Jurkat, Clone E6-1 (cell line): ENCODE data around the gene CCZ1B.
"Not testable (repeated sequence)": the region's sequence is repeated elsewhere in the genome, so short reads cannot be mapped to it uniquely, and the experiment has no call there.

Source experiments
- DNase-seq: peaks from one replicate; pipeline ENCODE4 v3.0.0-alpha.2; 2011; ENCODE audit warnings: low read depth, low spot score
- H3K4me3 ChIP-seq: 2 replicates; pipeline ENCODE4 v1.5.1; 2011; ENCODE audit warnings: mild to moderate bottlenecking, low read length, control low read depth, moderate library complexity

CCZ1B gene

DNA sequence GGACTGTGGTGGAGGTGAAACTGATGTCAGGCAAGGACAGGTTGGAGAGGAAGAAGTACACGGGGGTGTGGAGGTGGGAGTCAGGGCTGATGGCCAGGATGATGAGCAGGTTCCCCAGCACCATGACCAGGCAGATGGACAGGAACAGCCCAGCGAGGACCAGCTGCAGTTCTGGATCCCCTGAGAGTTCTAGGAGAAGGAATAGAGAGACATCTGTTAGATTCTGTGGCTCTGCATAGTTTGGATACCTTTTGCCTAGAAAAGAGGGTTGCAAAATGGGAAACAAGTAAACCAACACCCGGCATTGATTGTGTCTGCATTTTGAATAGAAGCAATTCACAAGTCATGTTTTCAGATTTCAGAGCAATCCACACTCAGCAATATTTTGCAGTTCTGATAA is 9.4 kb upstream of the CCZ1B start:
- H3K4me3 ChIP-seq, DNase-seq: not testable (repeated sequence)

DNA sequence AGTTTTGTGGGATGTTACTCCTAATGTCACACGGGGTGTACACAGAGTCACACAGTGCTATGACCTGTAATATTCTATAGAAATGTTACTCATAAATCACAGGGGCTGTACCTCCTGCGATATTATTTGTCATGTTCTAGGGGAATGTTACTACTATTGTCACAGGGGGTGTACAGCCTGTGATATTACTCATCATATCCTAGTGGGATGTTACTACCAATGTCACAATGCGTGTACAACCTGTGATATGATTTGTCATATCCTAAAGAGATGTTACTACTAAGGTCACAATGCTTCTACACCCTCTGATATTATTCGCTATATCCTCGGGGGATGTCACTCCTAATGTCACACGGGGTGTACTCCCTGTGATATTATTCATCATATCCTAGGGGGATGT is 7.6 kb upstream of the CCZ1B start:
- no peak for DNase-seq
- H3K4me3 ChIP-seq: no peak overlapping the region

DNA sequence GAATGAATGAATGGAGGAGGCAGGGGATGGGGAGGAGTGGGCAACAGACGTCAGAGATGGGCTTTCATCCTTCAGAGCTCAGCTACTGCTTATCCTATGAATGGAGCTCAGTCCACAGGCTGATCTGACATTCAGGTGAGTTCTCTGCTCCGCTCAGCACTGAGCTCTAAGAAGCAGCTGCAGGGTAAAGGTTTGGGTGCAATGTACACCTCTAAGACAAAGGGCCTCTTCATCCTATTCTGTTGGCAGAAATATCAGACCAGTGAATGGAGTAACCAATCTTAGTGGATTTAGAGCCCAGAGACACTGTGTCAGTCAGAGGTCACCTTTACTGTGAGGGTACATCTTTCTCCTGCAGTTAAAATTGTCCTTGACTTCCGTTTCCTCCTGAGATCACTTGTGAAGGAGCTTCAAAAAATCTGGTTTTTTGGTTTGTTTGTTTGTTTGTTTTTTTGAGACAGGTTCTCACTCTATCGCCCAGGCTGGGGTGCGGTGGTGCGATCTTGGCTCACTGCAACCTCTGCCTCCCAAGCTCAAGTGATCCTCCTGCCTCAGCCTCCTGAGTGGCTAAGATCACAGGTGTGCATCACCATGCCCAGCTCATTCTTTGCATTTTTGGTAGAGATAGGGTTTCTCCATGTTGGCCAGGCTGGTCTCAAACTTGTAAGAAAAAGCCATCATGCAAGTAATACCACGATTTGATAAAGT is 5.1 kb upstream of the CCZ1B start:
- no peak overlapping the region for H3K4me3 ChIP-seq
- DNase-seq: no peak

DNA sequence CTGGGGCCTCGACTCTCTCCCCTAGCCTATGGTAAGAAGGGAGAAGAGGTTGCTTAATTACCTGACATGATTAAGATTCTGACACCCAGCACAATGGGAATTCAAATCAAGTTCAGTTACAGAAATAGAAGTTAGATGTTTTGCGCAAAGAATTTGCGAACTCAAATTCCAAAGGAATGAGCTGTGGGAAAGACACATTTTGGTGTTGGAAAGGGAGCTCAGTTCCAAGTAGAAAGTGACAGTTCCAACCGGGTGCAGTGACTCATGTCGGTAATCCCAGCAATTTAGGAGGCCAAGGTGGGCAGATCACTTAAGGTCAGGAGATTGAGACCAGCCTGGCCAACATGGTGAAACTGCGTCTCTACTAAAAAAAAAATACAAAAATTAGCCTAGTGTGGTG is 4.0 kb upstream of the CCZ1B start:
- H3K4me3 ChIP-seq, DNase-seq: not testable (repeated sequence)

DNA sequence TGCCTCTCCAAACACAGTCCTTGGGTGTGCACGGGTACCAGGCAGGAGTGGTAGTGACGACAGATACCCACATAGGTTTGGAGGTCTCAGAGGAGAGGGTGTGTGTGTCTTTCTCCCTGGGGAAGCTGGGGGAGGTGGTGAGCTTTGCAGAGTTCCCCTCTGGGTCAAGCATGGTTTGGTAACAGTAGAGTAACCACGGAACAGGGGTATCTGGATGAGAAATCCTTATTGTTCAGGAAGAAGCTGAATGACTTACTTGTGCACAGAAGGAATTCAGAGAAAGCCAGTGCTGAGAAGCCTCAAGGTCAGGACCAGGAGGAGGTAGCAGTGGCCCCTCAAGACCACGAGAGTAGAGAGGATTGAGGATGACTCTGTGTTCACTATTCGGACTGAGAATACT is 3.5 kb upstream of the CCZ1B start:
- H3K4me3 ChIP-seq, DNase-seq: not testable (repeated sequence)

DNA sequence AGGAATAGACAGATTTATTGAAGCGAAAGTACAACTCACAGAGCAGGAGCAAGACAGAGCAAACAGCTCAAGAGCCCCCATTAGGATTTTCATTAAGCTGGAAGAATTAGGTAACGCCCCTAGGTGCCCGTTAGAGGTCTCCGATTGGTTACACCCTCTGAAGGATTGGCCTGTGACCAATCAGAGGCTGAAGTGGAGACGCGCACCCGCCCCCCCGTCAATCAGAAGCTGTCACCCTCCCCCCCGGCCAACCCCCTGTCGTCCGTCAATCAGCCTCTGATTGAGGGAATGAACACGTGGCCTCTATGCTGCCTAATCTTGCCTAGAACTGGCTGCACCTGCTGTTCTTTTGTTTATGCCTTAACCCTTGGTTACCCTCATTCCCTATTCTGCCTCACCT is 1.1 kb upstream of the CCZ1B start:
- H3K4me3 ChIP-seq, DNase-seq: not testable (repeated sequence)

DNA sequence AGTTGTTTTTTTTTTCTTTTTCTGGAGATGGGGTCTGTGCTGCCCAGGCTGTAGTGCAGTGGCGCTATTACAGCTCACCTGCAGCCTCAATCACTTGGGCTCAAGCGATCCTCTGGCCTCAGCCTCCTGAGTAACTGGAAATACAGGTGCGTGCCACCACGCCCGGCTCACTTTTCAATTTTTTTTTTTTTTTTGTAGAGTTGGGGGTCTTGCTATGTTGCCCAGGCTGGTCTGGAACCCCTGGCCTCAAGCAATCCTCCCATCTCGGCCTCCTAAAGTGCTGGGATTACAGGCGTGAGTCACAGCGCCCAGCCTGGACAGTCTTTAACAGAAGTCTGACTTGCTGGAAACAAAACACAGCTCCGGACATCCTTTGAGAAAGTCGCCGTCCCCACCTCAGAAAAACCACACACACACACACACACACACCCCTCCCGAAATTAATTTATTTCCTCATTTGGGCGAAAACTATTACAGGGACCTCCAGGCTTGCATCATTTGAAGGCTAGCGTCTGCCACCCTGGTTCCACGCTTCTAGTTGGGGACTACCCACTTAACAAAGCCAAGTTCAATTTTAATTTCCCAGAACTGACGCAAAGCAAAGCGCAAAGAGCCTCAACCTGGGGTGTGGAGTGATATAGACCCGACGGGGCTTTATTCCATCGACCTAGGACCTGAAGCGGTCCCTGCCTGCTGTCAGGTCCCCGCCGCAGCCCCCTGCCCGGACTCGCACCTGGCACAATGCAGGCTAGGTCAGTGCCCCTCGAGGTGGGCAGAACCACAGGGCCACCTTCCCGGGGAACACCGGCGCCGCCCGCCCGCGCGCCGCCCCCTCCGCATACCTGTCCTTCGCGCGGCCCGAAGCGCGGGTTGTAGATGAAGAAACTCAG is 594 bp downstream of the CCZ1B start:
- H3K4me3 ChIP-seq: peak overlapping the region; percentile 49
- not testable (repeated sequence) for DNase-seq

DNA sequence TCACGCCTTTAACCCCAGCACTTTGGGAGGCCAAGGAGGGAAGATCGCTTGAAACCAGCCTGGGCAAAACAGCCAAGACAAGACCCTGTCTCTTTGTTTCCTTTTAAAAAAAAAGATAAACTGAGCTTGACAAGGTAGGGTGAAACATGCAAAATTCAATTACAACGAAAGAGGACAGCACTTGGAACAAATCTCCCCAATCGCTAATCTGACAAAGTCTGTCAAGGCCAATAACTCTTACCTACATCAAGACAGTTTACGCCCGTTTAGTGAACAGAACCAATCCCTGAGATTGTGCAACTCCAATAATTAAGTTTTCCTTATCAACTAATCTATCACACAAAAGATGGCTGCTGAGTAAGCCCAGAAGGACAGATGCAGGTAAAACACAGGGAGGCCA is 4.5 kb downstream of the CCZ1B start:
- DNase-seq: not testable (repeated sequence)

DNA sequence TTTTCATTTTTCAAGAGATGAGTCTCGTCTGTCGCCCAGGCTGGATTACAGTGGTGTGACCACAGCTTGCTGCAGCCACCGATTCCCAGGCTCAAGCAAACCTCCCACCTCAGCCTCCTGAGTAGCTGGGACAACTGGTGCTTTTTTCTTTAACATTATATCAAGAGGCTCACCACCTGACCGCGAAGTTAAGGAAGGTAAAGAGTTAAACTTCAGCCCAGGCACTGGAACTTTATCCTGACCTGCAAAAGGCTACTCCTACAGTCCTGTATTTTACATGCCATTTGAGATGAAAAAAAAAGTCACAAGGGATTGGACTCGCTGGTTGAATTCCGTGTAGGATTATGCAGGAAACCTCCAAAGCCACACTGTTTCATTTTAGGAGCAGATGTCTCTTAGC is 10.6 kb downstream of the CCZ1B start:
- DNase-seq, H3K4me3 ChIP-seq: not testable (repeated sequence)

More for the DNA sequence above, 4.5 kb downstream of the CCZ1B start:
- H3K4me3 ChIP-seq: not testable (repeated sequence)

DNA sequence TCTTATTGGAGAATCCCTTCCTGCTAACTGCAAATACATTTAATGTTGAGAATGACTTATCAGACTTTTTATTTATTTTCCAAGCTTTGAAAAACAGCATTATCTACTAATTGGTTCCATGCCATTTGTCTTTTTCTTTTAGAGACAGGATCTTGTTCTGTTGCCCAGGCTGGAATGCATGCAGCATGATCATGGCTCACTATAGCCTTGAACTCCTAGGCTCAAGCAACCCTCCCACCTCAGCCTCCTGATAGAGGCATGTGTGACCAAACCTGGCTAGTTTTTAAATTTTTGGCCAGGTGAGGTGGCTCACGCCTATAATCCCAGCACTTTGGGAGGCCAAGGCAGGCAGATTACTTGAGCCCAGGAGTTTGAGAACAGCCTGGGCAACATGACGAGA is 13.1 kb downstream of the CCZ1B start:
- DNase-seq, H3K4me3 ChIP-seq: not testable (repeated sequence)

DNA sequence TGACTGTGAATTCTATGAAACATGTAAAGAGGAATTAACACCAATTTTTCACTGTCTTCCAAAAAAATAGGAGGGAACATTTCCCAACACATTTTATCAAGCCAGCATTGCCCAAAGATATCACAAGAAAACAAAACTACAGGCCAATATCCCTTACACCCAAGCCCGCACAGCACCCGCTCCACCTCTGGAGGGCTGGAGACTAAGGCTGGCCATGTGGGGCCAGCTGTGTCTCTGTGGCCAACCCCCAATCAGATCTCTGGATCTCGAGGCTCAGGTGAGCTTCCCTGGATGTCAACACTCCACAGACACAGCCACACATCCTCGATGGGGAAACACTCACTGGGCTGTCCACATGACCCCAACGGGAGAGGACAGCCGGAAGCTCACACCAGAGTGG is 18.1 kb downstream of the CCZ1B start:
- not testable (repeated sequence) for DNase-seq, H3K4me3 ChIP-seq

DNA sequence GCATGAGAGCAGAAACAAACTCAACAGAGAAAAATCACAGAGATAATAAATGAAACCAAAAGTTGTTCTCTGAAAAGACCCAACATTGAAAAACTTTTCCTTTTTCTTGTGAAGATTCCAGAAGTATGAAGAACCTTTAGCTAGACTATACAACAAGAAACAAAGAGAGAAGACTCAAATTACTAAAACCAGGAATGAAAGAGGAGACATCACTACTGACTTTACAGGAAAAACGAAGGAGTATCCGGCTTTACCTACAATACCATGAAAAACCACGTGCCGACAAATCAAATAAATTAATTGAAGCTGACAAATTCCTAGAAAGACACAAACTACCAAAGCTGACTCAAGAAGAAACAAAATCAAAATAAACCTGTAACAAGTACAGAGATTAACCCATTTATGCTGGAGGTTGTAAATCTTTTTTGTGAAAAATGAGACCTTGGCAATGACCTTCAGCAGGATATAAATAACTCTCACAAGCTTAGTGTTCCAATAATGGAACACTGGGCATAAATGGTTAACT is 18.6 kb downstream of the CCZ1B start:
- not testable (repeated sequence) for H3K4me3 ChIP-seq, DNase-seq

DNA sequence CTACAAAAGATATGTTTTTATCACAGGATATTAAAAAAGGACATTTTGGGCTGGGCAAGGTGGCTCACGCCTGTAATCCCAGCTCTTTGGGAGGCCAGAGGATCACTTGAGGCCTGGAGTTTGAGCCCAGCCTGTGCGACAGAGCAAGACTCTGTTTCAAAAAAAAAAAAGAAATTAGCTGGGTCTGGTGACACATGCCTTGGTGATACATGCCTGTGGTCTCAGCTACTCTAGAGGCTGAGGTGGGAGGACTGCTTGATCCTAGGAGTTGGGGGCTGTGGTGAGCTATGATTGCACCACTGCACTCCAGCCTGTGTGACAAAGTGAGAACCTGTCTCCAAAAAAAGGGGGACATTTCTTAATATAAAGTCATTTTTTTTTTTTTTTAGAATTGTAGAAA is 25.7 kb downstream of the CCZ1B start:
- not testable (repeated sequence) for DNase-seq, H3K4me3 ChIP-seq

DNA sequence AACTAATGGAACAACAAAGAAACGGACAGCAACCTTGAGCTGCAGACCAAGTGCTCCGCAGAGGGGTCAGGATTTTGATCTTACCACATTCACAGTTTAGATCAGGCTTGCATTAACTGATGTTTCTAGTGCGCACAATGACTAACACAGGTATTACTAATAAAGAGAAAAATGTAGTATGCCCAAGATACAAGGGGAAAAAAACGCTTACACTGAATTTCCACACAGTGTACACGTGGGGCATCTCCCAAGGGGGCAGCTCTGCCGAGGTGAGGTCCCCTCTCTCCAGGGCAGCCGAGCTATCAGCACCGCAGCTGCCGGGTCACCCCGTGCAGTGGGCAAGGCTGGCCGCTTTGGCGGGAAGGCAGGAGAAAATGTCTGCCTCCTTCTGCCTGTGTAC is 26.2 kb downstream of the CCZ1B start:
- not testable (repeated sequence) for DNase-seq, H3K4me3 ChIP-seq

DNA sequence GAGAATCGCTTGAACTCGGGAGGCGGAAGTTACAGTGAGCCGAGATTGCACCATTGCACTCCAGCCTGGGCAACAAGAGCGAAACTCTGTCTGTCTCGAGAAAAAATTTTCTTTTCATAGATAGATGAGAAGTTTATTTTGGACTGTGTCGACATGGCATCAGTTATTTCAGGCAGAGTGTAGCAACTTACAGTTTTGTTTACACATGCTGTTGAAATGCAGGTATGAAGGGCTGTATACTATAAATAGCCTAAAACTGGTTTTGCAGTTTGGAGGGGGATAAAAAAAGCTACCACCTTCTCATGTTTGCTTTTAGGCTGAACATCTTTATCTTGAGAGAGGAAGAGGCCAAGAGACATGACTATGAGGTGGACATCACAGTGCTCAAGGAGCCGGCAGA is 28.0 kb downstream of the CCZ1B start:
- not testable (repeated sequence) for DNase-seq, H3K4me3 ChIP-seq

DNA sequence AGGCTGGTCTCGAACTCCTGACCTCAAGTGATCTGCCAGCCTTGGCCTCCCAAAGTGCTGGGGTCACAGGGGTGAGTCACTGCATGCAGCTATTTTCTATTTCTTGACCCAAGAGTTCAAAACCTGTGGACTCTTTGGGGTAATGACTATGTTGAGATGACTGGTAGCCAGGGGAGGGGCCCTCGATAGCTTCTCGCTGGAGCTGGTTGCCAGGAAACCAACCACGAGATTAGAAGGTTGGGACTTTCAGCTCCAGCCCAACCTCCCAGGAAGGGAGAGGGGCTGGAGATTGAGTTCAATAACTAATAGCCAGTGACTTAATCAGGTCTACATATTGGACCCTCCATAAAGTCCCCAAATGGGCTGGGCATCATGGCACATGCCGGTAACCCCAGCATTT is 28.9 kb downstream of the CCZ1B start:
- H3K4me3 ChIP-seq, DNase-seq: not testable (repeated sequence)

DNA sequence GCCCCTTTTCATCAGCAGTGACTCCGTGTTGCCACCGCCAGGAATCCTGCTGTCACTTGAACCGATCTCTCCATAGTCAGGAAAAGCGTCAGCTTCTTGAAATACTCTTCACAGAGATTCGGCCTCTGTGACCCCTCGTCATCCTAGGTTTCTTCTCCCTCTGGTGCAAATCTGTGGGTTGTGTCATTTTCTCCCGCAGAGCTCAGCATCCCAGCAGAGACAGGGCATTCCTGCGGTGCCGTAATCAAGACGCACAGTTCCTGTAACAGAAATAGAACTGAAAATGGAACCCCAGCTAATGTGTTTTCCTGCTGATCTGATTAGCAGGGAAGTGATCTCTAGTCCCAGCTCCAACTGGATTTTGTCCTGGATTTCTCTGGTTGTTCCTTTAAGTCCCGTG is 31.8 kb downstream of the CCZ1B start:
- H3K4me3 ChIP-seq, DNase-seq: not testable (repeated sequence)

DNA sequence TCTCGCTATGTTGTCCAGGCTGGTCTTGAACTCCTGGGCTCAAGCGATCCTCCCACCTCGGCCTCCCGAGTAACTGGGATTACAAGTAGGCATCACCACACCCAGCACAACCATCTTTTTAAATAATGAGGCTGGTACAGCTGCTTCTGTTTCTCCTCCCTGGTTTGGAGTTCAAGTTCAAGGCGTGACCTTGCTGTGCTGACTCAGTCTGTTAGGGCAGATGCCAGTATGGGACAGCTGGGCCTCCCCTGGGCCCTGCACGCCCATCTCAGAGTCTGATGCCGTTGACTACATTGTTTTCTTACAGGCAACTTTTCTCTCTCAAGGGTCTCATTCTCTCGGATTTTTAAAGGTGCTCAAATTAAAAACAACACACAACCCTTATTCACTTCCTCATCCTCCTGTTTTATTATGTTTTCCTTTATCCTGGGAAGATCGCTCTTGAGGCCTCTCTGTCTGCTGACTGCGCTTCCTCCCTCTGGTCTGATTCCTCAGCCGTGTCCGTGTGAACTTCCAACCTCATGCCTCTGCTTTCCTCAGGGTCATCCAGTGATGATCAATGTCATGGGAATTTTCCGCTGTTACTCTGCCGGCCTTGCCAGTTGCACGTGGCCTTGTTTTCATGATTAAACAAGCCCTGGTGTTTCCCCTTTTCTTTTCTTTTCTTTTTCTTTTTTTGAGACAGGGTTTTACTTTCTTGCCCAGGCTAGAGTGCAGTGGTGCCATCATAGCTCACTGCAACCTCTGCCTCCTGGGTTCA is 33.8 kb downstream of the CCZ1B start:
- DNase-seq, H3K4me3 ChIP-seq: not testable (repeated sequence)

DNA sequence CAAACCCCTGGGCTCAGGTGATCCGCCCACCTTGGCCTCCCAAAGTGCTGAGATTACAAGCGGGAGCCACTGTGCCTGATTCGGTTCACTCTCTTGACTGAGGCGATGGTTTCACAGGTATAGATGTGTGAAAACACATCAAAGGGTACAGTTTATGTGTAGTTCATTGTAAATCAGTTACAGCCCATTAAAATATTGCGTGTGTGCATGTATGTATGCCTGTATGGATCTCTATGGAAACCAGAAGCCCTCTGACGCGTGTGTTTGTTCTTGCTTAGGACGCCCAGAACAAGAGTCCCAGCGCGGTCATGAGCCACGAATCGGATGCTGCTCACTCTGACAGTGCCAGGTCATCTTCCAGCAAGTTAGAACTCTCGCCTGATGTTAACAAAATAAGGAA is 36.7 kb downstream of the CCZ1B start:
- not testable (repeated sequence) for DNase-seq, H3K4me3 ChIP-seq
